GM12873 (cell line): ENCODE data around the gene IL27RA.

Source experiments
- CTCF ChIP-seq: IDR thresholded peaks from 2 replicates; pipeline ENCODE4 v1.5.1; 2012; ENCODE audit warnings: low read depth, mild to moderate bottlenecking, moderate library complexity, low read length, control low read depth; ENCODE audit not compliant: insufficient read depth; ENCODE audit errors: missing control alignments

Gene IL27RA

GRCh38 chr19:13995017-13995728 is 36.4 kb upstream of the IL27RA start:
- TF ChIP-seq CTCF, result no peak

- TF ChIP-seq CTCF, result no peak
Measured at GRCh38 chr19:13995878-13996765, 35.4 kb upstream of the IL27RA start.

GRCh38 chr19:13996928-13997630 is 34.5 kb upstream of the IL27RA start:
- no peak for TF ChIP-seq CTCF

GRCh38 chr19:13997631-13997962 is 34.0 kb upstream of the IL27RA start:
- no peak for TF ChIP-seq CTCF

GRCh38 chr19:13998426-13998825 is 33.1 kb upstream of the IL27RA start:
- TF ChIP-seq CTCF, result no peak

- TF ChIP-seq CTCF, result no peak
Measured at GRCh38 chr19:13999085-13999484, 32.5 kb upstream of the IL27RA start.
